Epithelial cell of esophagus (primary cell): Measurements from ENCODE around the gene ASB18.
A peak's percentile ranks its signal among the peaks of the same experiment; 100 is the strongest.

ENCODE experiments used
- DNase-seq: peaks from one replicate; pipeline ENCODE4 v3.0.0; 2010; ENCODE audit warnings: low read depth
- H3K4me3 ChIP-seq: 2 replicates; pipeline ENCODE4 v1.5.1; 2011; ENCODE audit warnings: mild to moderate bottlenecking, low read length, control low read depth
- TF ChIP-seq, protein P1 (sequence below): IDR thresholded peaks from 2 replicates; pipeline ENCODE4 v1.5.1; 2011; ENCODE audit warnings: low read depth, mild to moderate bottlenecking, low read length, control low read depth, inconsistent platforms; ENCODE audit not compliant: insufficient read depth; ENCODE audit errors: missing control alignments

ASB18 gene

DNA sequence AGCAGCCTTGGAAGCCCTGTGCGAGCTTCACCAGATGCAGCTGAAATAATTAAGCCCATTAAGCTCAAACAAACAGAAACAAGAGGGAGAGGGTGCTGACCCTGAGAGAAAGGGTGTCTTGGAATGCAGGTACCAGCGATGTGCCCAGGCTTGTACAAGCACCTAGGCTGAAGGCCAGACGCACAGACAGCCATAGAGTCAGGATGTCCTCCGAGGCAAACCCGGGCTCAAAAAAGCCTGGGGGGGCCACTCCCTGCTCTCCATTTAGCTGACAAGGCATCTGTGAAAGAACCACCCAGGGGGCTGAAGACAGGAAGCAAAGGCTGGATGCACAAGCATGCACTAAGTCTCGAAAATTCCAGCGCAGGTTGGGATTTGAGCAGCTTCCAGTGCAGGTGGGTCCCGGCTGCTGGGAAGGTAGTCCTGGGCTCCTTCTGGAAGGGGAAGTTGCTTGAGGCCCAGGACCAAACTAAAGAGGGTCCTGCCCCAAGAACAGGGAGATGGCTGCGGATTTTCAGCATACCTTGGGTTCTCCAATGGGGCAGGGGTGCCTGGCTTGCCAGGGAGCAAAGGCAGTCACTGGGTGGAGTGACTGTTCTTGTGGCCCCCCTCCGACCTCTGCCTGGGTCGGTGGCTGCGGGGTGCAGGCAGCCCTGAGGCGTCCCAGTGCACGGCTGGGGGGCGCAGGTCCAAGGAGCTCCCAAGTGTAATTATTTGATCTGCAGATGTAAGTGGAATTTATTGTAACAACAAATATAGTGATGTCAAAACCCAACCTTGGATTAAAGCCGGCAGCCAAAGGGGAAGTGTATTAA, 102.0 kb downstream of the ASB18 start:
- TF ChIP-seq, protein P1, sequence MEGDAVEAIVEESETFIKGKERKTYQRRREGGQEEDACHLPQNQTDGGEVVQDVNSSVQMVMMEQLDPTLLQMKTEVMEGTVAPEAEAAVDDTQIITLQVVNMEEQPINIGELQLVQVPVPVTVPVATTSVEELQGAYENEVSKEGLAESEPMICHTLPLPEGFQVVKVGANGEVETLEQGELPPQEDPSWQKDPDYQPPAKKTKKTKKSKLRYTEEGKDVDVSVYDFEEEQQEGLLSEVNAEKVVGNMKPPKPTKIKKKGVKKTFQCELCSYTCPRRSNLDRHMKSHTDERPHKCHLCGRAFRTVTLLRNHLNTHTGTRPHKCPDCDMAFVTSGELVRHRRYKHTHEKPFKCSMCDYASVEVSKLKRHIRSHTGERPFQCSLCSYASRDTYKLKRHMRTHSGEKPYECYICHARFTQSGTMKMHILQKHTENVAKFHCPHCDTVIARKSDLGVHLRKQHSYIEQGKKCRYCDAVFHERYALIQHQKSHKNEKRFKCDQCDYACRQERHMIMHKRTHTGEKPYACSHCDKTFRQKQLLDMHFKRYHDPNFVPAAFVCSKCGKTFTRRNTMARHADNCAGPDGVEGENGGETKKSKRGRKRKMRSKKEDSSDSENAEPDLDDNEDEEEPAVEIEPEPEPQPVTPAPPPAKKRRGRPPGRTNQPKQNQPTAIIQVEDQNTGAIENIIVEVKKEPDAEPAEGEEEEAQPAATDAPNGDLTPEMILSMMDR: no peak
- peak; percentile 50 for DNase-seq
- no peak overlapping the region for H3K4me3 ChIP-seq

DNA sequence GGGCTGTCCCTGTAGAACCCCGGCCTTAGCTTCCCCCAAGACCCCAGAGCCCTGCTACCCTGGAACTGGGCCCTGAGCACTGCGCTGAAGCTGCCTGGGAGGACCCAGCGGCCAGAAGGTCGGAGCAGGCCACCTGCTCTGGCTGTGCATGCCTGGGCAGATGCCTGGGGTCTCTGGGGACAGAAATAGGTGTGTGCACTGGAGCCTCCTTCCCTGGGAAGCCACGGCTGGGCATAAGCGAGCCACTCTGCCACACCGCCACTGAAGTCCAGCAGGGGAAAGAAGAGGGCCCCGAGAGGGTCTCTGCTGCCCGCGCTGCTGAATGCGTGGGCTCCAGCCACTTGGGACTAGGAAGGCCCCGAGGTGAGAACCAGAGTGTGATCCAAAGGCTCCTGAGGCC, 102.7 kb downstream of the ASB18 start:
- H3K4me3 ChIP-seq: no peak overlapping the region

DNA sequence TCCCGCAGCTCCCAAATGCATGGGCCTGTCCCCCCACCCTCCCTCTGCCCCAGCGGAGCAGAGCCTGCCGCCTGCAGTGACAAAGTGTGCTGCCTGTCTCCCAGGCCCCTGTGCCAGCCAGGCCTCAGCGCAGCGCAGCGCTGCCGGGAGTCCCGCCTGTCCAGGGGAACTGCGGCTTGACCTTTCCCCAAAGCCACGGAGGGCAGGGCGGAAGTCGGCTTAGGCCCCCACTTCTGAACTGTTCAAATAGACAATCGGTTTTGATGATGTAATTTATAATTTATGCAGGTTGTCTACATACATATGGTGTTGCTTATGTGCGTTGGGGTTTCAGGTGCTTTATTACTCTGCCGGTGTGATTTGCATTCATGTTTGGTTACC, 103.1 kb downstream of the ASB18 start:
- DNase-seq: no peak
- no peak overlapping the region for H3K4me3 ChIP-seq
- TF ChIP-seq, protein P1: no peak

More for the DNA sequence above, 102.7 kb downstream of the ASB18 start:
- no peak for DNase-seq
- TF ChIP-seq, protein P1: no peak

GRCh38 chr2:236160366-236161081, 103.7 kb downstream of the ASB18 start:
- no peak overlapping the region for H3K4me3 ChIP-seq
- TF ChIP-seq, protein P1: no peak
- DNase-seq: no peak

- H3K4me3 ChIP-seq: no peak overlapping the region
- DNase-seq: no peak
- TF ChIP-seq, protein P1: no peak
These were observed 104.4 kb downstream of the ASB18 start for GRCh38 chr2:236159778-236160170.

GRCh38 chr2:236158969-236159777, 105.0 kb downstream of the ASB18 start:
- TF ChIP-seq, protein P1: no peak

More at GRCh38 chr2:236158969-236159777, 105.0 kb downstream of the ASB18 start:
- no peak for DNase-seq
- H3K4me3 ChIP-seq: no peak overlapping the region
